K562 (cell line): ENCODE measurements around the gene RASSF7. TPM values are rescaled to one million over a fixed set of nuclear protein-coding genes. Genes with fewer than 3 reads are reported as not detected.

ENCODE experiments used
- ATAC-seq: fragments of 200-7000 bp; cut with Tn5 transposase; 3 replicates; pipeline ENCODE4 v1.9.1; 2020; ENCODE audit warnings: moderate library complexity
- BruUV-seq: library from RNA; stranded (reverse); fragments of 400-500 nt; replicated peaks from 2 replicates; lab custom pipeline; 2021; lab: Mats Ljungman, UMichigan
- CTCF ChIA-PET: fragments of 300-600 bp; formaldehyde crosslinking; extraction: SDS; loops from one replicate; lab custom pipeline; 2021; ENCODE audit warnings: low intra/inter-chr PET ratio; lab: Yijun Ruan, JAX
- POLR2A ChIA-PET: fragments of 300-600, 350-650 bp; sonication (Branson Sonifier 250); formaldehyde crosslinking; extraction: SDS; loops from one replicate; lab custom pipeline; 2021; ENCODE audit warnings: antibody characterized with exemption, inconsistent platforms; lab: Yijun Ruan, JAX
- DNase-seq, 4 experiments: peaks; one replicate each; pipeline versions ENCODE4 v3.0.0 to v3.0.0-alpha.2; 2011 to 2018; ENCODE audit warnings: low spot score in 3 of 4, mixed read lengths in 3 of 4; ENCODE audit errors: extremely low read depth in 1 of 4
- FAIRE-seq: peaks from 2 replicates; lab custom pipeline; 2011; peaks lifted over from hg19 to GRCh38; lab: Jason Lieb, UNC
- H2AFZ ChIP-seq: 2 replicates; pipeline ENCODE4 v1.6.0; 2011; ENCODE audit warnings: low read depth, low read length, control low read depth, inconsistent platforms
- H3K27ac ChIP-seq: fragments of 200-600 bp; 3 replicates; pipeline ENCODE4 v1.8.0; 2011; ENCODE audit warnings: low read depth, mild to moderate bottlenecking, control low read depth, inconsistent platforms, low read length, moderate library complexity, mixed read lengths; ENCODE audit errors: extremely low read depth
- H3K27me3 ChIP-seq, 2 experiments: fragments of 300-600 bp in 1 of 2; 2 replicates in 1 of 2; 3 replicates in 1 of 2; pipeline versions ENCODE4 v1.6.0 to v1.8.0; 2011; ENCODE audit warnings: inconsistent platforms in 2 of 2, low read length in 2 of 2, mild to moderate bottlenecking in 1 of 2, mixed read lengths in 1 of 2, moderate library complexity in 1 of 2; ENCODE audit not compliant: control insufficient read depth in 2 of 2, insufficient read depth in 2 of 2
- H3K36me3 ChIP-seq: fragments of 300-600 bp; 3 replicates; pipeline ENCODE4 v1.8.0; 2011; ENCODE audit warnings: mild to moderate bottlenecking, low read length, inconsistent platforms; ENCODE audit not compliant: control insufficient read depth, insufficient read depth
- H3K4me1 ChIP-seq, 2 experiments: fragments of 200-600 bp in 1 of 2; replicated peaks in 1 of 2; 2 replicates in 1 of 2; 3 replicates in 1 of 2; pipeline versions ENCODE4 v1.5.1 to v1.8.0; 2011; ENCODE audit warnings: inconsistent platforms in 2 of 2, low read length in 2 of 2, mild to moderate bottlenecking in 1 of 2, mixed read lengths in 1 of 2, moderate library complexity in 1 of 2; ENCODE audit not compliant: control insufficient read depth in 2 of 2, insufficient read depth in 2 of 2
- H3K4me2 ChIP-seq: 2 replicates; pipeline ENCODE4 v1.6.1; 2011; ENCODE audit warnings: low read length, control low read depth, inconsistent platforms, mixed read lengths; ENCODE audit not compliant: insufficient read depth
- H3K4me3 ChIP-seq: fragments of 200-600 bp; sonication (generic), shearing (Covaris generic); 2 replicates; pipeline ENCODE4 v1.5.1; 2016; ENCODE audit warnings: control low read depth, inconsistent platforms
- H3K79me2 ChIP-seq: fragments of 200-600 bp; 3 replicates; pipeline ENCODE4 v1.8.0; 2011; ENCODE audit warnings: low read length, inconsistent platforms; ENCODE audit not compliant: control insufficient read depth, insufficient read depth
- H3K9ac ChIP-seq, 2 experiments: 2 replicates each; pipeline versions ENCODE4 v1.6.0 to v1.6.1; 2011; ENCODE audit warnings: low read depth in 2 of 2, low read length in 2 of 2, control low read depth in 1 of 2, inconsistent platforms in 1 of 2, mild to moderate bottlenecking in 1 of 2, mixed read lengths in 1 of 2; ENCODE audit not compliant: insufficient read depth in 1 of 2
- H3K9me1 ChIP-seq: one replicate; pipeline ENCODE4 v1.6.0; 2011; ENCODE audit warnings: inconsistent platforms, mild to moderate bottlenecking, low read length, moderate library complexity; ENCODE audit not compliant: control insufficient read depth, insufficient read depth
- H3K9me3 ChIP-seq: replicated peaks from 2 replicates; pipeline ENCODE4 v1.5.1; 2011; ENCODE audit warnings: low read depth, low read length, inconsistent platforms; ENCODE audit not compliant: control insufficient read depth, insufficient read depth
- H4K20me1 ChIP-seq: replicated peaks from 2 replicates; pipeline ENCODE4 v1.6.1; 2011; ENCODE audit warnings: low read length, inconsistent platforms, mixed read lengths; ENCODE audit not compliant: control insufficient read depth, insufficient read depth
- ATF3 ChIP-seq, 2 experiments: fragments of 450-650 bp in 1 of 2; sonication (generic) in 1 of 2; formaldehyde crosslinking in 1 of 2; IDR thresholded peaks in 1 of 2; conservative IDR thresholded peaks in 1 of 2; 2 replicates each; pipeline versions ENCODE4 v1.6.1 to v1.8.1; 2016 to 2023; ENCODE audit warnings: mild to moderate bottlenecking in 2 of 2, moderate library complexity in 2 of 2, inconsistent platforms in 1 of 2, missing genetic modification reagents in 1 of 2
- CREM ChIP-seq: IDR thresholded peaks from 2 replicates; pipeline ENCODE4 v1.6.1; 2014; ENCODE audit warnings: antibody characterized with exemption, low read depth
- POLR2G ChIP-seq: fragments of 200-400 bp; formaldehyde crosslinking; IDR thresholded peaks from 2 replicates; pipeline ENCODE4 v1.6.1; 2017; ENCODE audit warnings: low read depth, mild to moderate bottlenecking, antibody characterized with exemption, low read length, moderate library complexity
- RBM22 ChIP-seq: fragments of 200-400 bp; formaldehyde crosslinking; IDR thresholded peaks from 2 replicates; pipeline ENCODE4 v1.6.1; 2018; ENCODE audit warnings: low read length, low read depth; ENCODE audit not compliant: poor library complexity, severe bottlenecking
- XRCC4 ChIP-seq: IDR thresholded peaks from one replicate; pipeline ENCODE4 v1.6.1; 2011; ENCODE audit not compliant: insufficient read depth, insufficient read length; ENCODE audit errors: extremely low read depth
- ZBTB11 ChIP-seq, 3 experiments: fragments of 200-800 bp in 1 of 3; fragments of 250-450 bp in 1 of 3; fragments of 450-650 bp in 1 of 3; sonication (Bioruptor Pico) in 1 of 3; sonication (Bioruptor generic) in 1 of 3; formaldehyde crosslinking in 1 of 3; IDR thresholded peaks; 2 replicates each; pipeline versions ENCODE4 v1.6.1 to v1.8.0; 2016 to 2022; ENCODE audit warnings: mild to moderate bottlenecking in 2 of 3, missing genetic modification characterization in 2 of 3, missing compliant biosample characterization in 1 of 3, moderate library complexity in 1 of 3
- WGBS: fragments of 100-300 bp; shearing (Covaris generic); methylation state at CpG from one replicate; pipeline ENCODE4 v1.1.6; 2016; ENCODE audit warnings: low coverage, mixed read lengths; ENCODE audit not compliant: insufficient coverage; ENCODE audit errors: missing lambda C conversion rate; 5-methylcytosine and 5-hydroxymethylcytosine counted together
- in situ Hi-C: fragments of 300-500 bp; cut with MboI; formaldehyde crosslinking; loops from 4 replicates; pipeline ENCODE4 v1.15.0; 2018; ENCODE audit warnings: inconsistent platforms, mixed read lengths
- intact Hi-C: fragments of 100-400 bp; cut with micrococcal nuclease; formaldehyde crosslinking; loops from 2 replicates; pipeline ENCODE4 v1.14.2; 2022
- polyA plus RNA-seq, 8 experiments: library from polyadenylated mRNA; depleted of rRNA in 4 of 8; stranded (reverse) in 5 of 8; unstranded in 3 of 8; fragments of >200 nt; fragmentation: Nextera tagmentation in 2 of 8; fragmentation: Illumina TruSeq in 1 of 8; extraction: Ambion mirVana in 2 of 8; extraction: Trizol in 1 of 8; gene quantifications; 2 replicates each; pipeline versions ENCODE4 v1.2.1 to v1.2.3, GENCODE V29; 2011 to 2014; ENCODE audit warnings: inconsistent platforms in 1 of 8, missing spikeins in 1 of 8
- total RNA-seq, 7 experiments: library from RNA; depleted of rRNA in 6 of 7; stranded (reverse); fragments of >200 nt in 6 of 7; fragmentation: Illumina TruSeq in 2 of 7; extraction: Trizol in 2 of 7; gene quantifications; 2 replicates each; pipeline versions ENCODE4 v1.2.1 to v1.2.3, GENCODE V29; 2011 to 2021; ENCODE audit warnings: low replicate concordance in 1 of 7

RASSF7 gene
- total and polyA plus RNA-seq, 9 of the 15 experiments (the other 6 are each of a cell fraction or from before 2014, with no cell fraction given) = 0.41 to 45.2 (median 18.6) TPM

- DNase-seq (peak in 2 of 4 experiments; percentile 14 to 25), ATAC-seq (peak; percentile 29), FAIRE-seq (peak; percentile 67)
- TF ChIP-seq CREM (0 out of 2 replicates have a peak, but pooled peaks have one; percentile 5), POLR2G (peak; percentile 22; the same call in 1 of the 2 replicates), ZBTB11 (CRISPR knock-in tag; IDR thresholded peaks at IDR 0.05) (no peak), XRCC4 (no peak), ATF3 (IDR thresholded peaks at IDR 0.05) (0 out of 2 replicates have a peak, but pooled peaks have one; percentile 8), ATF3 (CRISPR knock-in tag; conservative IDR thresholded peaks at IDR 0.05) (no peak), RBM22 (peak; percentile 72)
- intact Hi-C loops = no loop called here
- POLR2A ChIA-PET = no interaction called here
- no peak overlapping the region for H3K4me2 ChIP-seq
- H3K9me1 ChIP-seq = no peaks in the 10 kb centered on the region
- peaks cover 31% of the 10 kb centered on the region; the same call in 1 of the 3 replicates for H3K36me3 ChIP-seq
- no peaks in the 10 kb centered on the region for H4K20me1 ChIP-seq
- BruUV-seq = no TSS peak
- H3K27ac ChIP-seq = no peak overlapping the region
- CTCF ChIA-PET = no interaction called here
- no peak overlapping the region for H3K4me3 ChIP-seq
- no peaks in the 10 kb centered on the region for H3K27me3 ChIP-seq
- no peak overlapping the region for H2AFZ ChIP-seq
- no peaks in the 10 kb centered on the region for H3K9me3 ChIP-seq
- 68% methylated on average over 26 of the region's 29 CpGs for WGBS
- peaks cover 8% of the 10 kb centered on the region for H3K79me2 ChIP-seq
- H3K9ac ChIP-seq = peak overlapping the region in 1 of 2 experiments; percentile 23; a peak in 2 of 4 replicates
- in situ Hi-C loops = no loop called here
- peaks cover under 1 to 60% of the 10 kb centered on the region in 2 experiments; a peak in 3 of 5 replicates for H3K4me1 ChIP-seq
Measured at GRCh38 chr11:528815-529727, 31.7 kb upstream of the RASSF7 start.
